Stimulated activated CD8-positive, alpha-beta memory T cell treated with anti-CD3 and anti-CD28 coated beads, Interleukin-12 subunit alpha, Interleukin-12 subunit beta, amount 100 ng/mL, for 1 hour (primary cell): Measurements from ENCODE around the gene NAA60.

Source experiments
- DNase-seq: peaks from one replicate; pipeline ENCODE4 v3.0.0-alpha.2; 2020; ENCODE audit warnings: low read depth

Gene NAA60

GRCh38 chr16:3443108-3444031 is at the start of gene NAA60, which contains the start of gene ZNF597:
NAA60 (plus strand) TSS chr16:3443680; CDS start chr16:3476228, 32,548 bp downstream.
ZNF597 (minus strand) TSS chr16:3443504; CDS start chr16:3443153, 351 bp downstream.
- peak; percentile 53 for DNase-seq

- DNase-seq = no peak
Observed at GRCh38 chr16:3400446-3400778, 43.1 kb upstream of the NAA60 start.

- peak; percentile 96 for DNase-seq
Observed at GRCh38 chr16:3400779-3401688, 42.4 kb upstream of the NAA60 start, which contains the start of the genes ZNF174 and ZSCAN32. ZNF174 (plus strand) TSS chr16:3401215; CDS start chr16:3402005, 790 bp downstream. ZSCAN32 (minus strand) TSS chr16:3401004; CDS start chr16:3397557, 3,447 bp downstream.

GRCh38 chr16:3401719-3402397 is 41.6 kb upstream of the NAA60 start:
- DNase-seq = no peak

GRCh38 chr16:3408561-3409197 is 34.8 kb upstream of the NAA60 start:
- DNase-seq = no peak

GRCh38 chr16:3413730-3414379 is 29.6 kb upstream of the NAA60 start:
- no peak for DNase-seq

GRCh38 chr16:3431779-3432219 is 11.7 kb upstream of the NAA60 start:
- DNase-seq = peak; percentile 22

GRCh38 chr16:3434373-3434772 is 9.1 kb upstream of the NAA60 start:
- no peak for DNase-seq

- DNase-seq = no peak
Observed at GRCh38 chr16:3439637-3440036, 3.8 kb upstream of the NAA60 start.

- no peak for DNase-seq
Observed at GRCh38 chr16:3444032-3444388, 530 bp downstream of the NAA60 start.

GRCh38 chr16:3454093-3454492 is 10.6 kb downstream of the NAA60 start:
- DNase-seq = no peak

- DNase-seq = no peak
Observed at GRCh38 chr16:3454631-3455147, 11.2 kb downstream of the NAA60 start.

GRCh38 chr16:3457434-3458252 is 14.2 kb downstream of the NAA60 start:
- peak; percentile 83 for DNase-seq

- DNase-seq = no peak
Observed at GRCh38 chr16:3458278-3458851, 14.9 kb downstream of the NAA60 start.

- DNase-seq = no peak
Observed at GRCh38 chr16:3458852-3459361, 15.4 kb downstream of the NAA60 start.

GRCh38 chr16:3459401-3460090 is 16.1 kb downstream of the NAA60 start:
- no peak for DNase-seq

- DNase-seq = no peak
Observed at GRCh38 chr16:3460121-3460520, 16.6 kb downstream of the NAA60 start.

GRCh38 chr16:3460585-3460984 is 17.1 kb downstream of the NAA60 start:
- no peak for DNase-seq

GRCh38 chr16:3461151-3461550 is 17.7 kb downstream of the NAA60 start:
- no peak for DNase-seq
